ENCODE data around the gene CFAP74. TPM values are rescaled to one million over a fixed set of nuclear protein-coding genes. Genes with fewer than 3 reads are reported as not detected.

The CFAP74 gene
- total and polyA plus RNA-seq, 2 of the 13 experiments (the other 11 are each of a cell fraction or from before 2014, with no cell fraction given): 0.27 to 0.62 TPM

DNA sequence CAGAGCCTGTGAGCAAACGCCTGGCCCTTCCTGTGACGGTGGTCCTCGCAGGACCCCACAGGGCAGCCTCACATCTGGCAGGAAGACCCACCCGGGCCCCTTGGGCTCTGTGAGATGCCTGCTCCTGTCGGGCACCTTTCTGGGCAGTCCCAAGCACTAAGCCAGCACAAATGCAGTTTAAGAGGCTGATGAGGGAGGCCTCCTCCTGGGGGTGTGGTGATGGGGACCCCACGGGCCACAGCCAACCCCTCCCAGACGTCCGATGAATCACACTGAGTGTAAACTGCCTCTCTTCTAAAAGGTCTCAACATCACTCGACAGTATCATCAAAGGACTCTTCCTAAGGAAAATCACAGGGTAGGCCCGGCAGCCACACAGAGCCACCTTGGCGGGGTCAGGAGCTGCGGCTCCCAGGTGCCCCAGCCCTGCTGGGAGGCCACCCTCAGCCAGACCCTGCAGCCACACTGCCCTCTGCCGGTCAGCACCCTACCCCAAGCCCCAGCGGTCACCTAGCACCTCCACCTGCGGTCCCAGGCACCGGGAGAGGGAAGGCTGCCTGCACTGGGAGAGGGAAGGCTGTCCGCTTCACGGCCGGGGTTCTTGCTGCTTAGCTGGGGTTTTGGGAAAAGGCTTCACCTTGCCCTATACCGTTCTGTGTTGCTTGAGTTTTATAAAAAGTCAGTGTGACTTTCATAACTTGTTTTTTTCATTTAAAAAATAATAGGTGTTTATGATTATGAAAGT, 42.8 kb upstream of the CFAP74 start (continued):
- TF ChIP-seq ZNF83 (CRISPR knock-in tag; IDR thresholded peaks at IDR 0.05; ENCODE audit: borderline replicate concordance) (no peak), NPAS2 (CRISPR knock-in tag; IDR thresholded peaks at IDR 0.05; ENCODE audit: borderline replicate concordance) (no peak), JUND (CRISPR knock-in tag; IDR thresholded peaks at IDR 0.05) (no peak), PRMT3 (CRISPR knock-in tag; IDR thresholded peaks at IDR 0.05; ENCODE audit: borderline replicate concordance, low read depth) (no peak), DNMT1 (CRISPR knock-in tag; IDR thresholded peaks at IDR 0.05) (no peak), SIX4 (CRISPR knock-in tag; IDR thresholded peaks at IDR 0.05) (no peak), MTA1 (CRISPR knock-in tag; IDR thresholded peaks at IDR 0.05; ENCODE audit: borderline replicate concordance) (no peak), ZNF589 (CRISPR knock-in tag; conservative IDR thresholded peaks at IDR 0.05) (no peak), YEATS4 (CRISPR knock-in tag; IDR thresholded peaks at IDR 0.05; ENCODE audit: borderline replicate concordance) (no peak), ARNTL (CRISPR knock-in tag; IDR thresholded peaks at IDR 0.05) (no peak), CCDC6 (CRISPR knock-in tag; IDR thresholded peaks at IDR 0.05) (no peak), ZSCAN20 (CRISPR knock-in tag; IDR thresholded peaks at IDR 0.05; ENCODE audit: borderline replicate concordance) (no peak), PHF20 (CRISPR knock-in tag; IDR thresholded peaks at IDR 0.05) (peak; percentile 29; the same call in 1 of the 2 replicates), SALL1 (CRISPR knock-in tag; IDR thresholded peaks at IDR 0.05) (peak; percentile 52; the same call in 1 of the 2 replicates), ZBTB21 (CRISPR knock-in tag; IDR thresholded peaks at IDR 0.05) (no peak)
- TF ChIP-seq, protein P1, sequence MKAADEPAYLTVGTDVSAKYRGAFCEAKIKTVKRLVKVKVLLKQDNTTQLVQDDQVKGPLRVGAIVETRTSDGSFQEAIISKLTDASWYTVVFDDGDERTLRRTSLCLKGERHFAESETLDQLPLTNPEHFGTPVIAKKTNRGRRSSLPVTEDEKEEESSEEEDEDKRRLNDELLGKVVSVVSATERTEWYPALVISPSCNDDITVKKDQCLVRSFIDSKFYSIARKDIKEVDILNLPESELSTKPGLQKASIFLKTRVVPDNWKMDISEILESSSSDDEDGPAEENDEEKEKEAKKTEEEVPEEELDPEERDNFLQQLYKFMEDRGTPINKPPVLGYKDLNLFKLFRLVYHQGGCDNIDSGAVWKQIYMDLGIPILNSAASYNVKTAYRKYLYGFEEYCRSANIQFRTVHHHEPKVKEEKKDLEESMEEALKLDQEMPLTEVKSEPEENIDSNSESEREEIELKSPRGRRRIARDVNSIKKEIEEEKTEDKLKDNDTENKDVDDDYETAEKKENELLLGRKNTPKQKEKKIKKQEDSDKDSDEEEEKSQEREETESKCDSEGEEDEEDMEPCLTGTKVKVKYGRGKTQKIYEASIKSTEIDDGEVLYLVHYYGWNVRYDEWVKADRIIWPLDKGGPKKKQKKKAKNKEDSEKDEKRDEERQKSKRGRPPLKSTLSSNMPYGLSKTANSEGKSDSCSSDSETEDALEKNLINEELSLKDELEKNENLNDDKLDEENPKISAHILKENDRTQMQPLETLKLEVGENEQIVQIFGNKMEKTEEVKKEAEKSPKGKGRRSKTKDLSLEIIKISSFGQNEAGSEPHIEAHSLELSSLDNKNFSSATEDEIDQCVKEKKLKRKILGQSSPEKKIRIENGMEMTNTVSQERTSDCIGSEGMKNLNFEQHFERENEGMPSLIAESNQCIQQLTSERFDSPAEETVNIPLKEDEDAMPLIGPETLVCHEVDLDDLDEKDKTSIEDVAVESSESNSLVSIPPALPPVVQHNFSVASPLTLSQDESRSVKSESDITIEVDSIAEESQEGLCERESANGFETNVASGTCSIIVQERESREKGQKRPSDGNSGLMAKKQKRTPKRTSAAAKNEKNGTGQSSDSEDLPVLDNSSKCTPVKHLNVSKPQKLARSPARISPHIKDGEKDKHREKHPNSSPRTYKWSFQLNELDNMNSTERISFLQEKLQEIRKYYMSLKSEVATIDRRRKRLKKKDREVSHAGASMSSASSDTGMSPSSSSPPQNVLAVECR (CRISPR knock-in tag; IDR thresholded peaks at IDR 0.05; ENCODE audit: borderline replicate concordance): 0 out of 2 replicates have a peak, but pooled peaks have one; percentile 10
- TF ChIP-seq, protein P2, sequence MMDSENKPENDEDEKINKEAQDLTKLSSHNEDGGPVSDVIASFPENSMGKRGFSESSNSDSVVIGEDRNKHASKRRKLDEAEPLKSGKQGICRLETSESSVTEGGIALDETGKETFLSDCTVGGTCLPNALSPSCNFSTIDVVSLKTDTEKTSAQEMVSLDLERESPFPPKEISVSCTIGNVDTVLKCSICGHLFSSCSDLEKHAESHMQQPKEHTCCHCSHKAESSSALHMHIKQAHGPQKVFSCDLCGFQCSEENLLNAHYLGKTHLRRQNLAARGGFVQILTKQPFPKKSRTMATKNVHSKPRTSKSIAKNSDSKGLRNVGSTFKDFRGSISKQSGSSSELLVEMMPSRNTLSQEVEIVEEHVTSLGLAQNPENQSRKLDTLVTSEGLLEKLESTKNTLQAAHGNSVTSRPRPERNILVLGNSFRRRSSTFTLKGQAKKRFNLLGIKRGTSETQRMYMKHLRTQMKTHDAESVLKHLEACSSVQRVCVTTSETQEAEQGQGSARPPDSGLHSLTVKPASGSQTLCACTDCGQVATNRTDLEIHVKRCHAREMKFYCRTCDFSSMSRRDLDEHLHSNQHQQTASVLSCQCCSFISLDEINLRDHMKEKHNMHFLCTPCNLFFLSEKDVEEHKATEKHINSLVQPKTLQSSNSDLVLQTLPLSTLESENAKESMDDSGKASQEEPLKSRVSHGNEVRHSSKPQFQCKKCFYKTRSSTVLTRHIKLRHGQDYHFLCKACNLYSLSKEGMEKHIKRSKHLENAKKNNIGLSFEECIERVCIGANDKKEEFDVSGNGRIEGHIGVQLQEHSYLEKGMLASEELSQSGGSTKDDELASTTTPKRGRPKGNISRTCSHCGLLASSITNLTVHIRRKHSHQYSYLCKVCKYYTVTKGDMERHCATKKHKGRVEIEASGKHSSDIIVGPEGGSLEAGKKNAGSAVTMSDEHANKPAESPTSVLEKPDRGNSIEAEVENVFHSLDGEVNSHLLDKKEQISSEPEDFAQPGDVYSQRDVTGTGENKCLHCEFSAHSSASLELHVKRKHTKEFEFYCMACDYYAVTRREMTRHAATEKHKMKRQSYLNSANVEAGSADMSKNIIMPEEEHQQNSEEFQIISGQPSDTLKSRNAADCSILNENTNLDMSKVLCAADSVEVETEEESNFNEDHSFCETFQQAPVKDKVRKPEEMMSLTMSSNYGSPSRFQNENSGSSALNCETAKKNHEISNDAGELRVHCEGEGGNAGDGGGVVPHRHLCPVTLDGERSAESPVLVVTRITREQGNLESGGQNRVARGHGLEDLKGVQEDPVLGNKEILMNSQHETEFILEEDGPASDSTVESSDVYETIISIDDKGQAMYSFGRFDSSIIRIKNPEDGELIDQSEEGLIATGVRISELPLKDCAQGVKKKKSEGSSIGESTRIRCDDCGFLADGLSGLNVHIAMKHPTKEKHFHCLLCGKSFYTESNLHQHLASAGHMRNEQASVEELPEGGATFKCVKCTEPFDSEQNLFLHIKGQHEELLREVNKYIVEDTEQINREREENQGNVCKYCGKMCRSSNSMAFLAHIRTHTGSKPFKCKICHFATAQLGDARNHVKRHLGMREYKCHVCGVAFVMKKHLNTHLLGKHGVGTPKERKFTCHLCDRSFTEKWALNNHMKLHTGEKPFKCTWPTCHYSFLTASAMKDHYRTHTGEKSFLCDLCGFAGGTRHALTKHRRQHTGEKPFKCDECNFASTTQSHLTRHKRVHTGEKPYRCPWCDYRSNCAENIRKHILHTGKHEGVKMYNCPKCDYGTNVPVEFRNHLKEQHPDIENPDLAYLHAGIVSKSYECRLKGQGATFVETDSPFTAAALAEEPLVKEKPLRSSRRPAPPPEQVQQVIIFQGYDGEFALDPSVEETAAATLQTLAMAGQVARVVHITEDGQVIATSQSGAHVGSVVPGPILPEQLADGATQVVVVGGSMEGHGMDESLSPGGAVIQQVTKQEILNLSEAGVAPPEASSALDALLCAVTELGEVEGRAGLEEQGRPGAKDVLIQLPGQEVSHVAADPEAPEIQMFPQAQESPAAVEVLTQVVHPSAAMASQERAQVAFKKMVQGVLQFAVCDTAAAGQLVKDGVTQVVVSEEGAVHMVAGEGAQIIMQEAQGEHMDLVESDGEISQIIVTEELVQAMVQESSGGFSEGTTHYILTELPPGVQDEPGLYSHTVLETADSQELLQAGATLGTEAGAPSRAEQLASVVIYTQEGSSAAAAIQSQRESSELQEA (CRISPR knock-in tag; IDR thresholded peaks at IDR 0.05; ENCODE audit: not compliant biosample characterization): no peak

All from HepG2 (cell line).